SK-N-SH treated with all-trans-retinoic acid at 6 μM for 48 hours (cell line): Measurements from ENCODE around the gene GDAP1L1.

Experiments used
- ATAC-seq: fragments of 200-7000 bp; cut with Tn5 transposase; 3 replicates; pipeline ENCODE4 v1.9.1; 2020; ENCODE audit warnings: mild to moderate bottlenecking, moderate library complexity
- BACH2 ChIP-seq: fragments of 250-450 bp; sonication (Bioruptor Pico); IDR thresholded peaks from 2 replicates; pipeline ENCODE4 v1.9.0; 2021; ENCODE audit warnings: mild to moderate bottlenecking, borderline replicate concordance
- CSDC2 ChIP-seq: fragments of 250-450 bp; sonication (Bioruptor Pico); IDR thresholded peaks from 2 replicates; pipeline ENCODE4 v1.5.0; 2020; ENCODE audit warnings: mild to moderate bottlenecking, moderate library complexity
- ESRRG ChIP-seq: fragments of 250-450 bp; sonication (Bioruptor Pico); IDR thresholded peaks from 2 replicates; pipeline ENCODE4 v1.6.1; 2021; ENCODE audit warnings: mild to moderate bottlenecking
- GLIS3 ChIP-seq: fragments of 250-450 bp; sonication (Bioruptor Pico); IDR thresholded peaks from 2 replicates; pipeline ENCODE4 v1.5.0; 2020; ENCODE audit warnings: mild to moderate bottlenecking, moderate library complexity
- OSR1 ChIP-seq: fragments of 250-450 bp; sonication (Bioruptor Pico); IDR thresholded peaks from 2 replicates; pipeline ENCODE4 v1.8.0; 2022; ENCODE audit warnings: moderate library complexity, mild to moderate bottlenecking, inconsistent platforms
- RARB ChIP-seq: fragments of 250-450 bp; sonication (Bioruptor Pico); IDR thresholded peaks from 2 replicates; pipeline ENCODE4 v1.8.0; 2021; ENCODE audit warnings: mild to moderate bottlenecking, moderate library complexity
- SNAI2 ChIP-seq: fragments of 250-450 bp; sonication (Bioruptor Pico); IDR thresholded peaks from 2 replicates; pipeline ENCODE4 v1.5.0; 2020; ENCODE audit warnings: mild to moderate bottlenecking, moderate library complexity
- TOX ChIP-seq: fragments of 250-450 bp; sonication (Bioruptor Pico); IDR thresholded peaks from 2 replicates; pipeline ENCODE4 v1.8.0; 2021; ENCODE audit warnings: mild to moderate bottlenecking, moderate library complexity, borderline replicate concordance
- ZC3H10 ChIP-seq: fragments of 250-450 bp; sonication (Bioruptor Pico); IDR thresholded peaks from 2 replicates; pipeline ENCODE4 v1.5.1; 2021; ENCODE audit warnings: mild to moderate bottlenecking, moderate library complexity
- ZFP3 ChIP-seq: fragments of 250-450 bp; sonication (Bioruptor Pico); IDR thresholded peaks from 2 replicates; pipeline ENCODE4 v1.5.0; 2020; ENCODE audit warnings: mild to moderate bottlenecking, moderate library complexity
- ZFP30 ChIP-seq: fragments of 450-650 bp; formaldehyde crosslinking; IDR thresholded peaks from 2 replicates; pipeline ENCODE4 v1.5.0; 2022; ENCODE audit warnings: mild to moderate bottlenecking, moderate library complexity
- ZNF565 ChIP-seq: fragments of 450-650 bp; formaldehyde crosslinking; conservative IDR thresholded peaks from 2 replicates; pipeline ENCODE4 v1.5.0; 2020; ENCODE audit warnings: low read depth, mild to moderate bottlenecking, moderate library complexity
- ZNF70 ChIP-seq: fragments of 450-650 bp; formaldehyde crosslinking; IDR thresholded peaks from 2 replicates; pipeline ENCODE4 v1.5.0; 2020; ENCODE audit warnings: mild to moderate bottlenecking, moderate library complexity
- ZNF8 ChIP-seq: fragments of 450-650 bp; formaldehyde crosslinking; IDR thresholded peaks from 2 replicates; pipeline ENCODE4 v1.5.0; 2020; ENCODE audit warnings: mild to moderate bottlenecking, moderate library complexity
- TF ChIP-seq, protein P1 (sequence below): fragments of 250-450 bp; sonication (Bioruptor Pico); IDR thresholded peaks from 2 replicates; pipeline ENCODE4 v1.8.0; 2021; ENCODE audit warnings: low read depth, mild to moderate bottlenecking, moderate library complexity, borderline replicate concordance
- TF ChIP-seq, protein P2 (sequence below): fragments of 250-450 bp; sonication (Bioruptor Pico); IDR thresholded peaks from 2 replicates; pipeline ENCODE4 v1.5.1; 2020; ENCODE audit warnings: low read depth, mild to moderate bottlenecking, moderate library complexity
- TF ChIP-seq, protein P3 (sequence below): fragments of 250-450 bp; sonication (Bioruptor Pico); IDR thresholded peaks from 2 replicates; pipeline ENCODE4 v1.8.0; 2020; ENCODE audit warnings: mild to moderate bottlenecking, moderate library complexity, borderline replicate concordance
- TF ChIP-seq, protein P4 (sequence below): fragments of 250-450 bp; sonication (Bioruptor Pico); IDR thresholded peaks from 2 replicates; pipeline ENCODE4 v1.5.1; 2021; ENCODE audit warnings: mild to moderate bottlenecking, moderate library complexity
- TF ChIP-seq, protein P5 (sequence below): fragments of 250-450 bp; sonication (Bioruptor Pico); IDR thresholded peaks from 2 replicates; pipeline ENCODE4 v1.5.0; 2020; ENCODE audit warnings: mild to moderate bottlenecking, moderate library complexity

The GDAP1L1 gene

DNA sequence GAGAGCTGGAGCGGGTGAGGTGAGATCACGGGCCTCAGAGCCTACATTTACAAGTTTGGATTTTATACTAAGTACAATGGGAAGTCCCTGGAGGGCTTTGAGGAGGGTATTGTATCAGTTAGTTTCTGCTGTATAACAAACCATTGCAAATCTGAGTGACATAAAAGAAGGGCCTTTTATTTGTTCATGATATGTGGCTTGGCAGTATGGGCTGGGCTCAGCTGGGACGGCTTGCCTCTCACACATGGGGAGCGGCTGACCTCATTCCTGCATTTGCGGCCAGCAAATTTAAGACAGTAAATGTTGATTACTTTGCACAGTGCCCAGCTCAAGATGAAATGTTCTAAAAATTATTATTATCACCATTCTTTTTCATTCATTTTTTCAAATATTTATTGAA is 21.7 kb downstream of the GDAP1L1 start:
- TF ChIP-seq BACH2 (CRISPR knock-in tag): no peak
- ATAC-seq: no peak

DNA sequence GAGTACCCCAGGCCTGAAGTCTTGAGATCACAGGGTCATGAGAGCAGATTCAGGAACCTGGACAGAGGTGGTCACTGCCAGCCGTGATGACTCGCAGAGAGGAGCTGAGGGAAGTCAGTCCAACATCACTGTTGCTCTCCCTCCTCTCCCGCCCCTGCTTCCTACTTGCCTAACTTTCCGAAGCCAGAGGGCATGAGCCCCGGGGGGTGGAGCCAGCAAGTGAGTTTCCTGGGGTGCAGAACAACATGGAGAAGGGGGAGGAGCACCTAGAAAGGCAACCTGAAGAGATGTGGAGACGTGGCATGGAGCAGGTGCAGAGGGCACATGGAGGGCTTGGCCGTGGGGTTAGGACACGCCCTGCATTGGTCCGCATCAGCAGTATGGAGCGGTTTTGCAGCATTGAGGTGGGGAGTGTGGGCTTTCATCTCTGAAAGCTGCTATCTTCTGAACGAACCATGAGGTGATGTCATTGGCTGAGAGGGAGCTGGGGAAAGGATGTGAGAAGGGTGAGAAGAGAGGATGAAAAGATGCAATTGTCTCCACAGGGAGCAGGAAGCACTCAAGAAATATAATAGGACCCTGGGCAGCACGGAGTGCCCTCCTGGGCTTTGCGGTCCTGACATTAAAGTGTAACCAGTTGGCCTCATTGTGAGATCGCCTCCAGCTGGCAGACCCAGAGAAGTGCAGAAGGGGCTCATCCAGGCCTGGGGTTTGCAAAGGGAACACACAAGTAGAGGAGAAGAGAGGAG is 25.0 kb downstream of the GDAP1L1 start:
- ATAC-seq: no peak
- TF ChIP-seq, protein P1, sequence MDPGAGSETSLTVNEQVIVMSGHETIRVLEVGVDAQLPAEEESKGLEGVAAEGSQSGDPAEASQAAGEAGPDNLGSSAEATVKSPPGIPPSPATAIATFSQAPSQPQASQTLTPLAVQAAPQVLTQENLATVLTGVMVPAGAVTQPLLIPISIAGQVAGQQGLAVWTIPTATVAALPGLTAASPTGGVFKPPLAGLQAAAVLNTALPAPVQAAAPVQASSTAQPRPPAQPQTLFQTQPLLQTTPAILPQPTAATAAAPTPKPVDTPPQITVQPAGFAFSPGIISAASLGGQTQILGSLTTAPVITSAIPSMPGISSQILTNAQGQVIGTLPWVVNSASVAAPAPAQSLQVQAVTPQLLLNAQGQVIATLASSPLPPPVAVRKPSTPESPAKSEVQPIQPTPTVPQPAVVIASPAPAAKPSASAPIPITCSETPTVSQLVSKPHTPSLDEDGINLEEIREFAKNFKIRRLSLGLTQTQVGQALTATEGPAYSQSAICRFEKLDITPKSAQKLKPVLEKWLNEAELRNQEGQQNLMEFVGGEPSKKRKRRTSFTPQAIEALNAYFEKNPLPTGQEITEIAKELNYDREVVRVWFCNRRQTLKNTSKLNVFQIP: no peak
- TF ChIP-seq CSDC2 (CRISPR knock-in tag): no peak

DNA sequence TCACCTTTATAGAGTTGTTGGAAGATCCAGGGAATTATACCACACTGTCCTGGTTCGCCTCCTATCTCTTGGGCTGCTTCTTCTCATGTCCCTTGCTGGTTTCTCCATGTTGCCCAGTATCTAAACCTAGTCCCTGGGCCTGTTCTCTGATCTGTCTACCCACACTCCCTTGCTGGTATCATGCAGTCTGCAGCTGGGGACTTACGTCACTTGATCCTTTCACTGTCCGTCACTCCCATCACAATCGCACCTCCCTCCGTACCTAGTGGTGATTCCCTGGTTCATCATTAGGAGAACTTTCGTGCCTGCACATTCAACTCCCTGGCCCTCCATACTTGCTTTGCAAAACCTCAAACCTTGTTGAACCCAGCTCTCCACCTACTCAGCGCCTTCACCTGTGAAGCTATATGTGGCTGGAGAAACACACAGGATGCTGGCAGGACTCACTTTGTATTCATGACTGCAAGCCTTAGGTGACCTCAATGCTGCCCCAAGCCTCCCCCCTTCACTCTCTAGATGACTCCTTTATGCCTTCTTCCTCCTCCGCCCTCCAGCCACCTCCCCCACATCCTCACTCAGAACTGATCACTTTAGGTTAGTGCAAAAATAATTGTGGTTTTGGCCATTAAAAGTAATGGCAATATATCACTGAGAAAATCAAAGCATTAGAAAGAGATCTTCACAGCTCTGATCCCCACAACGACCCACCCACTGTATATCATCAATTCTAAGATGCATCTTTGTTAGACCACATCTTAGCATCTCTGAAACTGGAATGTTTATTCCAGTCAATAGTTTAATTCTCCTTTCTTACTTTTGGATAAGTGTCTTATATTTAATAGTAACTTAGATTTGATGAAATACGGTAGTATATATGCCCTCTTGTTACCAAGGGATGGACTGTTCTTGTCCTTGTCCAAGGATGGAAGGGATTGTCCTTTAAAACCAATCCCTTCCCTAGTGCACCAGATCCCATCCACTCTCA is 26.4 kb downstream of the GDAP1L1 start:
- TF ChIP-seq, protein P1: no peak
- TF ChIP-seq ZNF565 (no peak), ZNF70 (CRISPR knock-in tag) (no peak), TOX (CRISPR knock-in tag) (no peak), ZFP3 (no peak), BACH2 (CRISPR knock-in tag) (no peak), ESRRG (CRISPR knock-in tag) (no peak), RARB (CRISPR knock-in tag) (no peak), ZFP30 (CRISPR knock-in tag) (no peak)
- TF ChIP-seq, protein P2, sequence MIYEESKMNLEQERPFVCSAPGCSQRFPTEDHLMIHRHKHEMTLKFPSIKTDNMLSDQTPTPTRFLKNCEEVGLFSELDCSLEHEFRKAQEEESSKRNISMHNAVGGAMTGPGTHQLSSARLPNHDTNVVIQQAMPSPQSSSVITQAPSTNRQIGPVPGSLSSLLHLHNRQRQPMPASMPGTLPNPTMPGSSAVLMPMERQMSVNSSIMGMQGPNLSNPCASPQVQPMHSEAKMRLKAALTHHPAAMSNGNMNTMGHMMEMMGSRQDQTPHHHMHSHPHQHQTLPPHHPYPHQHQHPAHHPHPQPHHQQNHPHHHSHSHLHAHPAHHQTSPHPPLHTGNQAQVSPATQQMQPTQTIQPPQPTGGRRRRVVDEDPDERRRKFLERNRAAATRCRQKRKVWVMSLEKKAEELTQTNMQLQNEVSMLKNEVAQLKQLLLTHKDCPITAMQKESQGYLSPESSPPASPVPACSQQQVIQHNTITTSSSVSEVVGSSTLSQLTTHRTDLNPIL (CRISPR knock-in tag): no peak
- TF ChIP-seq, protein P3, sequence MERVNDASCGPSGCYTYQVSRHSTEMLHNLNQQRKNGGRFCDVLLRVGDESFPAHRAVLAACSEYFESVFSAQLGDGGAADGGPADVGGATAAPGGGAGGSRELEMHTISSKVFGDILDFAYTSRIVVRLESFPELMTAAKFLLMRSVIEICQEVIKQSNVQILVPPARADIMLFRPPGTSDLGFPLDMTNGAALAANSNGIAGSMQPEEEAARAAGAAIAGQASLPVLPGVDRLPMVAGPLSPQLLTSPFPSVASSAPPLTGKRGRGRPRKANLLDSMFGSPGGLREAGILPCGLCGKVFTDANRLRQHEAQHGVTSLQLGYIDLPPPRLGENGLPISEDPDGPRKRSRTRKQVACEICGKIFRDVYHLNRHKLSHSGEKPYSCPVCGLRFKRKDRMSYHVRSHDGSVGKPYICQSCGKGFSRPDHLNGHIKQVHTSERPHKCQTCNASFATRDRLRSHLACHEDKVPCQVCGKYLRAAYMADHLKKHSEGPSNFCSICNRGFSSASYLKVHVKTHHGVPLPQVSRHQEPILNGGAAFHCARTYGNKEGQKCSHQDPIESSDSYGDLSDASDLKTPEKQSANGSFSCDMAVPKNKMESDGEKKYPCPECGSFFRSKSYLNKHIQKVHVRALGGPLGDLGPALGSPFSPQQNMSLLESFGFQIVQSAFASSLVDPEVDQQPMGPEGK: no peak
- ATAC-seq: no peak

DNA sequence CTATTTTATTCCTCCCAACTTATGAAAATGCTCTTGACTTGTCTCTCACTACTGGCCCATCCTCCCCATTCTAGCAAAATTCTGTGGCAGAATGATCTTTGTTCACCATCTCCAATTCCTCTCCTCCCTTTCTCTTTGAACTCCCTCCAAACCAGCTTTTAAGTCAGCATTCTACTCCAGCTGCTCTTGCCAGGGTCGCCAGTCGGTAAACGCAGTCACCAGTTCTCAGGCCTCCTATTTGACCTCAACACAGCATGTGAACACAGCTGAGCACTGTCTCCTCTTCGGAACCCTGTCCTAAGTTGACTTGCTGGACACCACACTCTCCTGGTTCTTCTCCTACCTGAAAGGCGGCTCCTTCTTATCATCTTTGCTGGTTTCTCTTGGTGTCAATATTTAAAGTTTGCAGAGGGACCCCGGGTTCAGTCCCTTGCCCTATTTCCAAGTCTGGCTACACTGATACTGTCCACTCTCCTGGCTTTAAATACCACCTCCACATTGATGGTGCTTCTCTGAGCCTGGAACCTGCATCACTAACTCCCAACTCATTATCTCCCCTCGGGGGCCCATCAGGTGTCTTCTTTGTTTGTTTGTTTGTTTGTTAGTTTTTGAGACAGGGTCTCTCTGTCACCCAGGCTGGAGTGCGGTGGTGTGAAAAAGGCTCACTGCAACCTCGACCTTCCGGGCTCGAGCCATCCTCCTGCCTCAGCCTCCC is 27.4 kb downstream of the GDAP1L1 start:
- no peak for ATAC-seq
- TF ChIP-seq ZNF8 (CRISPR knock-in tag): no peak
- TF ChIP-seq, protein P1: no peak
- TF ChIP-seq, protein P4, sequence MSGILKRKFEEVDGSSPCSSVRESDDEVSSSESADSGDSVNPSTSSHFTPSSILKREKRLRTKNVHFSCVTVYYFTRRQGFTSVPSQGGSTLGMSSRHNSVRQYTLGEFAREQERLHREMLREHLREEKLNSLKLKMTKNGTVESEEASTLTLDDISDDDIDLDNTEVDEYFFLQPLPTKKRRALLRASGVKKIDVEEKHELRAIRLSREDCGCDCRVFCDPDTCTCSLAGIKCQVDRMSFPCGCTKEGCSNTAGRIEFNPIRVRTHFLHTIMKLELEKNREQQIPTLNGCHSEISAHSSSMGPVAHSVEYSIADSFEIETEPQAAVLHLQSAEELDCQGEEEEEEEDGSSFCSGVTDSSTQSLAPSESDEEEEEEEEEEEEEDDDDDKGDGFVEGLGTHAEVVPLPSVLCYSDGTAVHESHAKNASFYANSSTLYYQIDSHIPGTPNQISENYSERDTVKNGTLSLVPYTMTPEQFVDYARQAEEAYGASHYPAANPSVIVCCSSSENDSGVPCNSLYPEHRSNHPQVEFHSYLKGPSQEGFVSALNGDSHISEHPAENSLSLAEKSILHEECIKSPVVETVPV (CRISPR knock-in tag): no peak
- TF ChIP-seq ZC3H10 (CRISPR knock-in tag): no peak
- TF ChIP-seq CSDC2 (CRISPR knock-in tag): no peak
- no peak for TF ChIP-seq ZFP30 (CRISPR knock-in tag)
- no peak for TF ChIP-seq SNAI2
- TF ChIP-seq, protein P5, sequence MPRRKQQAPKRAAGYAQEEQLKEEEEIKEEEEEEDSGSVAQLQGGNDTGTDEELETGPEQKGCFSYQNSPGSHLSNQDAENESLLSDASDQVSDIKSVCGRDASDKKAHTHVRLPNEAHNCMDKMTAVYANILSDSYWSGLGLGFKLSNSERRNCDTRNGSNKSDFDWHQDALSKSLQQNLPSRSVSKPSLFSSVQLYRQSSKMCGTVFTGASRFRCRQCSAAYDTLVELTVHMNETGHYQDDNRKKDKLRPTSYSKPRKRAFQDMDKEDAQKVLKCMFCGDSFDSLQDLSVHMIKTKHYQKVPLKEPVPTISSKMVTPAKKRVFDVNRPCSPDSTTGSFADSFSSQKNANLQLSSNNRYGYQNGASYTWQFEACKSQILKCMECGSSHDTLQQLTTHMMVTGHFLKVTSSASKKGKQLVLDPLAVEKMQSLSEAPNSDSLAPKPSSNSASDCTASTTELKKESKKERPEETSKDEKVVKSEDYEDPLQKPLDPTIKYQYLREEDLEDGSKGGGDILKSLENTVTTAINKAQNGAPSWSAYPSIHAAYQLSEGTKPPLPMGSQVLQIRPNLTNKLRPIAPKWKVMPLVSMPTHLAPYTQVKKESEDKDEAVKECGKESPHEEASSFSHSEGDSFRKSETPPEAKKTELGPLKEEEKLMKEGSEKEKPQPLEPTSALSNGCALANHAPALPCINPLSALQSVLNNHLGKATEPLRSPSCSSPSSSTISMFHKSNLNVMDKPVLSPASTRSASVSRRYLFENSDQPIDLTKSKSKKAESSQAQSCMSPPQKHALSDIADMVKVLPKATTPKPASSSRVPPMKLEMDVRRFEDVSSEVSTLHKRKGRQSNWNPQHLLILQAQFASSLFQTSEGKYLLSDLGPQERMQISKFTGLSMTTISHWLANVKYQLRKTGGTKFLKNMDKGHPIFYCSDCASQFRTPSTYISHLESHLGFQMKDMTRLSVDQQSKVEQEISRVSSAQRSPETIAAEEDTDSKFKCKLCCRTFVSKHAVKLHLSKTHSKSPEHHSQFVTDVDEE (CRISPR knock-in tag): no peak
- no peak for TF ChIP-seq OSR1
- no peak for TF ChIP-seq GLIS3 (CRISPR knock-in tag)
- TF ChIP-seq BACH2 (CRISPR knock-in tag): no peak
- TF ChIP-seq, all 23 proteins: peak for 0
